ENCODE results near the gene USB1. TPM values are rescaled to one million over a fixed set of nuclear protein-coding genes. Genes with fewer than 3 reads are reported as not detected.

The USB1 gene
- total and polyA plus RNA-seq, 5 donors from 2014 or later = 29.3 to 46.8 (median 35.7) TPM

GRCh38 chr16:57957673-57958392 lies 43.4 kb upstream of the USB1 start:
- Histone ChIP-seq H3K27ac (ENCODE audit: insufficient read depth, low read length, poor library complexity, severe bottlenecking) (no peak overlapping the region), H3K9me3 (ENCODE audit: control insufficient read depth in 2 of 2, low read length in 2 of 2) (no peaks in the 10 kb centered on the region), H3K36me3 (ENCODE audit: control insufficient read depth, insufficient read depth, low read length) (no peaks in the 10 kb centered on the region), H3K4me1 (ENCODE audit: control insufficient read depth, insufficient read depth, low read length, poor library complexity, severe bottlenecking) (no peaks in the 10 kb centered on the region), H3K27me3 (ENCODE audit: control insufficient read depth, insufficient read depth, low read length) (no peaks in the 10 kb centered on the region), H3K4me3 (ENCODE audit: low read depth, low read length) (no peak overlapping the region)
- peaks cover 16% of the 10 kb centered on the region for H3K27me3 Mint-ChIP-seq
- DNase-seq = no peak
- H3K27ac Mint-ChIP-seq = no peak overlapping the region
- H3K4me3 Mint-ChIP-seq = no peak overlapping the region
- peaks cover 0 to 1% (median 0%) of the 10 kb centered on the region in 4 donors for H3K4me1 Mint-ChIP-seq
- ATAC-seq (ENCODE audit: low read depth in 2 of 2) = no peak
- H3K9me3 Mint-ChIP-seq = no peaks in the 10 kb centered on the region
- H3K36me3 Mint-ChIP-seq = no peaks in the 10 kb centered on the region

GRCh38 chr16:57958544-57958943 lies 42.7 kb upstream of the USB1 start:
- Histone ChIP-seq H3K27ac (ENCODE audit: insufficient read depth, low read length, poor library complexity, severe bottlenecking) (no peak overlapping the region), H3K9me3 (ENCODE audit: control insufficient read depth in 2 of 2, low read length in 2 of 2) (no peaks in the 10 kb centered on the region), H3K4me1 (ENCODE audit: control insufficient read depth, insufficient read depth, low read length, poor library complexity, severe bottlenecking) (no peaks in the 10 kb centered on the region), H3K4me3 (ENCODE audit: low read depth, low read length) (no peak overlapping the region), H3K36me3 (ENCODE audit: control insufficient read depth, insufficient read depth, low read length) (no peaks in the 10 kb centered on the region), H3K27me3 (ENCODE audit: control insufficient read depth, insufficient read depth, low read length) (no peaks in the 10 kb centered on the region)
- no peaks in the 10 kb centered on the region for H3K36me3 Mint-ChIP-seq
- H3K4me1 Mint-ChIP-seq = peaks cover 0 to 1% (median 0%) of the 10 kb centered on the region in 4 donors
- H3K27ac Mint-ChIP-seq = no peak overlapping the region
- no peak for DNase-seq
- ATAC-seq (ENCODE audit: low read depth in 2 of 2) = no peak
- H3K9me3 Mint-ChIP-seq = no peaks in the 10 kb centered on the region
- H3K27me3 Mint-ChIP-seq = peaks cover 14% of the 10 kb centered on the region
- no peak overlapping the region for H3K4me3 Mint-ChIP-seq

- Mint-ChIP-seq H3K27me3 (peaks cover 10% of the 10 kb centered on the region), H3K4me1 (peaks cover 0 to 1% (median 0%) of the 10 kb centered on the region in 4 donors), H3K27ac (peak overlapping the region in 2 of 3 donors; percentile 10 to 18), H3K9me3 (no peaks in the 10 kb centered on the region), H3K36me3 (no peaks in the 10 kb centered on the region), H3K4me3 (no peak overlapping the region)
- Histone ChIP-seq H3K27me3 (ENCODE audit: control insufficient read depth, insufficient read depth, low read length) (no peaks in the 10 kb centered on the region), H3K4me1 (ENCODE audit: control insufficient read depth, insufficient read depth, low read length, poor library complexity, severe bottlenecking) (no peaks in the 10 kb centered on the region), H3K36me3 (ENCODE audit: control insufficient read depth, insufficient read depth, low read length) (no peaks in the 10 kb centered on the region), H3K4me3 (ENCODE audit: low read depth, low read length) (no peak overlapping the region), H3K9me3 (ENCODE audit: control insufficient read depth in 2 of 2, low read length in 2 of 2) (no peaks in the 10 kb centered on the region), H3K27ac (ENCODE audit: insufficient read depth, low read length, poor library complexity, severe bottlenecking) (no peak overlapping the region)
- ATAC-seq (ENCODE audit: low read depth in 2 of 2) = no peak
- DNase-seq = no peak
These were observed 42.1 kb upstream of the USB1 start for GRCh38 chr16:57959121-57959520.

DNA sequence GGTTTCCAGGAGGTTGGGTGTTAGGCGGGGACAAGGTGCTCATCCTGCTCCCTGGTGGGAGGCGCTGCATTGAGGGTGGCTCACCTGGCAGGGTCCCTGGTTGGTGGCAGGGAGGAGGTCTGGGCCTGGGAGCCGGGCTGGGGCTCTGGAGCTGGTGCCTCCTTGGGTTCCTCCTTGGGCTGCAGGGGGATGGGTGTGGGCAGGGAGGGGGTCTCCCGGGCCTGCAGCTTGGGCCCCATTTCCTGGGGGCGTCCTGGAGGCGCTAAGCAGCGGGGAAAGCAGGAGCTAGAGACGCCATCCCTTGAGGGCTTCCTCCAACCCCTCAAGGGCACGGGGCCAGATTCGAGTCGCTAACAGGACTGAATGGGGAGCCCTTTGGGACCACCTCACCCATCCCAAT lies 41.4 kb upstream of the USB1 start:
- peaks cover 10% of the 10 kb centered on the region for H3K27me3 Mint-ChIP-seq
- no peak overlapping the region for H3K4me3 Mint-ChIP-seq
- no peaks in the 10 kb centered on the region for H3K4me1 Mint-ChIP-seq
- H3K4me1 ChIP-seq (ENCODE audit: control insufficient read depth, insufficient read depth, low read length, poor library complexity, severe bottlenecking) = no peaks in the 10 kb centered on the region
- no peaks in the 10 kb centered on the region for H3K9me3 ChIP-seq (ENCODE audit: control insufficient read depth in 2 of 2, low read length in 2 of 2)
- DNase-seq = no peak
- peak overlapping the region in 2 of 3 donors; percentile 10 to 18 for H3K27ac Mint-ChIP-seq
- H3K27me3 ChIP-seq (ENCODE audit: control insufficient read depth, insufficient read depth, low read length) = no peaks in the 10 kb centered on the region
- no peak overlapping the region for H3K4me3 ChIP-seq (ENCODE audit: low read depth, low read length)
- no peak overlapping the region for H3K27ac ChIP-seq (ENCODE audit: insufficient read depth, low read length, poor library complexity, severe bottlenecking)
- ATAC-seq (ENCODE audit: low read depth in 2 of 2) = no peak
- H3K36me3 Mint-ChIP-seq = no peaks in the 10 kb centered on the region
- H3K36me3 ChIP-seq (ENCODE audit: control insufficient read depth, insufficient read depth, low read length) = no peaks in the 10 kb centered on the region
- H3K9me3 Mint-ChIP-seq = no peaks in the 10 kb centered on the region

DNA sequence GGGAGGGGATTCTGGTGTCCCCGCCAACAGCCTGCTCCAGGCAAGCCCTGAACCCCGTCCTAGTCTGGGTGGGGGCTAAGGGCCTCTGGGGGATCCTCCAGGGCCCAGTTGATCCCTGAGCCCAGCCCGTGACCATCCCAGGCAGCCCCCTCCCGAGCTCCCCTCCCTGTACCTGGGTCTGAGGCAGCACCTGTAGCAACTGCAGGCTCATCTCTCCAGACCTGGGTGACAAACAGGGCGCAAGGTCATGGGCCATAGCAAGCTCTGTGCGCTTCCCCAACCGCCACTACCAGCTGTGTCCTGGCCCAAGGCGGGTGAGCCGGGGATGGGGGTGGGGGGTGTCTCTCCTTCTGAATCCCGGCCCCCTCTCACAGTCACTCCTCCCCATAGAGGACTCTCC lies 40.9 kb upstream of the USB1 start:
- no peaks in the 10 kb centered on the region for H3K36me3 Mint-ChIP-seq
- peaks cover 10% of the 10 kb centered on the region for H3K27me3 Mint-ChIP-seq
- DNase-seq (no peak), ATAC-seq (ENCODE audit: low read depth in 2 of 2) (no peak)
- Histone ChIP-seq H3K36me3 (ENCODE audit: control insufficient read depth, insufficient read depth, low read length) (no peaks in the 10 kb centered on the region), H3K4me1 (ENCODE audit: control insufficient read depth, insufficient read depth, low read length, poor library complexity, severe bottlenecking) (no peaks in the 10 kb centered on the region), H3K4me3 (ENCODE audit: low read depth, low read length) (no peak overlapping the region), H3K27ac (ENCODE audit: insufficient read depth, low read length, poor library complexity, severe bottlenecking) (no peak overlapping the region), H3K27me3 (ENCODE audit: control insufficient read depth, insufficient read depth, low read length) (no peaks in the 10 kb centered on the region), H3K9me3 (ENCODE audit: control insufficient read depth in 2 of 2, low read length in 2 of 2) (no peaks in the 10 kb centered on the region)
- no peaks in the 10 kb centered on the region for H3K4me1 Mint-ChIP-seq
- H3K27ac Mint-ChIP-seq = no peak overlapping the region
- no peak overlapping the region for H3K4me3 Mint-ChIP-seq
- H3K9me3 Mint-ChIP-seq = no peaks in the 10 kb centered on the region

GRCh38 chr16:57960826-57961472 lies 40.3 kb upstream of the USB1 start:
- no peak overlapping the region for H3K27ac ChIP-seq (ENCODE audit: insufficient read depth, low read length, poor library complexity, severe bottlenecking)
- Mint-ChIP-seq H3K27ac (no peak overlapping the region), H3K36me3 (no peaks in the 10 kb centered on the region), H3K9me3 (no peaks in the 10 kb centered on the region), H3K27me3 (peaks cover 10% of the 10 kb centered on the region), H3K4me1 (no peaks in the 10 kb centered on the region), H3K4me3 (no peak overlapping the region)
- no peaks in the 10 kb centered on the region for H3K27me3 ChIP-seq (ENCODE audit: control insufficient read depth, insufficient read depth, low read length)
- ATAC-seq (ENCODE audit: low read depth in 2 of 2) (no peak), DNase-seq (no peak)
- H3K36me3 ChIP-seq (ENCODE audit: control insufficient read depth, insufficient read depth, low read length) = no peaks in the 10 kb centered on the region
- H3K4me3 ChIP-seq (ENCODE audit: low read depth, low read length) = no peak overlapping the region
- no peaks in the 10 kb centered on the region for H3K9me3 ChIP-seq (ENCODE audit: control insufficient read depth in 2 of 2, low read length in 2 of 2)
- H3K4me1 ChIP-seq (ENCODE audit: control insufficient read depth, insufficient read depth, low read length, poor library complexity, severe bottlenecking) = no peaks in the 10 kb centered on the region

DNA sequence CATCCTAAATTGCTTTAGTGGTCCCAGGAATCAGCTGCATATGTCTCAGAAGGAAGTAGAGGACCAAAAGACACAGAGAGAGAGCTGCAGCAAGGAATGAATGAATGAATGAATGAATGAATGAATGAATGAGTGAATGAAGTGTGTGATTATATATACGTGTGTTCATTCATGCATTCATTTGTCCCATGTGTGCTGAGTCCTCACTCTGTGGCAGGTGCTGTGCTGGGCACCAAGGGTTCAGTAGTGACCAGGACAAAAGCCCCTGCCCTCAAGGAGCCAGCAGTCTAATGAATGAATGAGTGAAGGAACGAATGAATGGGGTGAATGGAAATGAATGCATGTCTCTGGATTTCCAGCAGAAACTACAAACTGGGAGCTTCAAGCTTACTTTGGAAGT lies 39.7 kb upstream of the USB1 start:
- Mint-ChIP-seq H3K27ac (no peak overlapping the region), H3K27me3 (peaks cover 10% of the 10 kb centered on the region), H3K9me3 (no peaks in the 10 kb centered on the region), H3K4me1 (no peaks in the 10 kb centered on the region), H3K36me3 (no peaks in the 10 kb centered on the region), H3K4me3 (no peak overlapping the region)
- Histone ChIP-seq H3K4me1 (ENCODE audit: control insufficient read depth, insufficient read depth, low read length, poor library complexity, severe bottlenecking) (no peaks in the 10 kb centered on the region), H3K27me3 (ENCODE audit: control insufficient read depth, insufficient read depth, low read length) (no peaks in the 10 kb centered on the region), H3K27ac (ENCODE audit: insufficient read depth, low read length, poor library complexity, severe bottlenecking) (no peak overlapping the region), H3K36me3 (ENCODE audit: control insufficient read depth, insufficient read depth, low read length) (no peaks in the 10 kb centered on the region), H3K9me3 (ENCODE audit: control insufficient read depth in 2 of 2, low read length in 2 of 2) (no peaks in the 10 kb centered on the region), H3K4me3 (ENCODE audit: low read depth, low read length) (no peak overlapping the region)
- DNase-seq = no peak
- no peak for ATAC-seq (ENCODE audit: low read depth in 2 of 2)

- ATAC-seq (ENCODE audit: low read depth in 2 of 2) (no peak), DNase-seq (no peak)
- no peaks in the 10 kb centered on the region for H3K36me3 Mint-ChIP-seq
- Histone ChIP-seq H3K9me3 (ENCODE audit: control insufficient read depth in 2 of 2, low read length in 2 of 2) (no peaks in the 10 kb centered on the region), H3K4me1 (ENCODE audit: control insufficient read depth, insufficient read depth, low read length, poor library complexity, severe bottlenecking) (no peaks in the 10 kb centered on the region), H3K4me3 (ENCODE audit: low read depth, low read length) (no peak overlapping the region), H3K27me3 (ENCODE audit: control insufficient read depth, insufficient read depth, low read length) (no peaks in the 10 kb centered on the region), H3K27ac (ENCODE audit: insufficient read depth, low read length, poor library complexity, severe bottlenecking) (no peak overlapping the region), H3K36me3 (ENCODE audit: control insufficient read depth, insufficient read depth, low read length) (no peaks in the 10 kb centered on the region)
- no peak overlapping the region for H3K27ac Mint-ChIP-seq
- H3K4me3 Mint-ChIP-seq = no peak overlapping the region
- H3K9me3 Mint-ChIP-seq = no peaks in the 10 kb centered on the region
- H3K27me3 Mint-ChIP-seq = peaks cover 10% of the 10 kb centered on the region
- H3K4me1 Mint-ChIP-seq = no peaks in the 10 kb centered on the region
These were observed 39.2 kb upstream of the USB1 start for GRCh38 chr16:57962046-57962445.
